NCI-H2107 treated with DMSO at 0.1 percent for 48 hours (cell line): ENCODE measurements around the gene FSD2.
"Not testable (repeated sequence)": the region's sequence is repeated elsewhere in the genome, so short reads cannot be mapped to it uniquely, and the experiment has no call there.

Source experiments
- DNase-seq: peaks from one replicate; lab custom pipeline; 2025; ENCODE audit not compliant: unreplicated experiment; lab: John Stamatoyannopoulos, UW

Gene FSD2

GRCh38 chr15:82739086-82739485 is 66.8 kb downstream of the FSD2 start:
- DNase-seq, result no peak

GRCh38 chr15:82737975-82738374 is 67.9 kb downstream of the FSD2 start:
- DNase-seq, result no peak

GRCh38 chr15:82731527-82731926 is 74.3 kb downstream of the FSD2 start:
- DNase-seq, result no peak

GRCh38 chr15:82730022-82730530 is 75.8 kb downstream of the FSD2 start:
- DNase-seq, result peak; percentile 76

GRCh38 chr15:82726816-82727215 is 79.1 kb downstream of the FSD2 start:
- no peak for DNase-seq

GRCh38 chr15:82715003-82715402 is 90.9 kb downstream of the FSD2 start:
- no peak for DNase-seq

GRCh38 chr15:82714016-82714415 is 91.9 kb downstream of the FSD2 start:
- no peak for DNase-seq

- no peak for DNase-seq
Measured at GRCh38 chr15:82712036-82712435, 93.8 kb downstream of the FSD2 start.

GRCh38 chr15:82710926-82711490 is 94.9 kb downstream of the FSD2 start:
- DNase-seq, result no peak

GRCh38 chr15:82710208-82710555 is 95.7 kb downstream of the FSD2 start:
- DNase-seq, result no peak

GRCh38 chr15:82709421-82710207 is 96.3 kb downstream of the FSD2 start, which contains the start of gene AP3B2:
AP3B2 (minus strand) TSS chr15:82709875; CDS start chr15:82709706, 169 bp downstream.
- DNase-seq, result peak; percentile 21

GRCh38 chr15:82709081-82709420 is 96.8 kb downstream of the FSD2 start:
- no peak for DNase-seq

GRCh38 chr15:82705856-82706255 is 100.0 kb downstream of the FSD2 start:
- DNase-seq, result not testable (repeated sequence)
